Skeletal muscle satellite cell (primary cell): Measurements from ENCODE around the gene MFSD11.
"Not testable (repeated sequence)": the region's sequence is repeated elsewhere in the genome, so short reads cannot be mapped to it uniquely, and the experiment has no call there.

Experiments
- H3K27me3 ChIP-seq: 2 replicates; pipeline ENCODE4 v1.7.0; 2013; ENCODE audit warnings: low read length; ENCODE audit not compliant: control insufficient read depth, insufficient read depth
- H3K36me3 ChIP-seq: 2 replicates; pipeline ENCODE4 v1.7.0; 2013; ENCODE audit warnings: mild to moderate bottlenecking, control low read depth, low read length; ENCODE audit not compliant: insufficient read depth
- H3K4me1 ChIP-seq: 2 replicates; pipeline ENCODE4 v1.7.0; 2013; ENCODE audit warnings: low read length; ENCODE audit not compliant: control insufficient read depth, insufficient read depth
- H3K4me2 ChIP-seq: 2 replicates; pipeline ENCODE4 v1.7.0; 2013; ENCODE audit warnings: mild to moderate bottlenecking, low read length
- H3K4me3 ChIP-seq: 2 replicates; pipeline ENCODE4 v1.7.0; 2013; ENCODE audit warnings: low read length
- H3K9ac ChIP-seq: 2 replicates; pipeline ENCODE4 v1.7.0; 2013; ENCODE audit warnings: mild to moderate bottlenecking, low read depth, low read length, moderate library complexity
- H3K9me3 ChIP-seq: replicated peaks from 2 replicates; pipeline ENCODE4 v1.7.0; 2013; ENCODE audit warnings: mild to moderate bottlenecking, control low read depth, low read length

MFSD11 gene

GRCh38 chr17:76793775-76794174 is 55.9 kb downstream of the MFSD11 start:
- Histone ChIP-seq H3K4me2 (no peak overlapping the region), H3K9ac (no peak overlapping the region), H3K4me1 (peaks cover 15% of the 10 kb centered on the region), H3K4me3 (no peak overlapping the region), H3K9me3 (no peaks in the 10 kb centered on the region), H3K27me3 (no peaks in the 10 kb centered on the region), H3K36me3 (no peaks in the 10 kb centered on the region)

GRCh38 chr17:76796081-76796480 is 58.2 kb downstream of the MFSD11 start:
- Histone ChIP-seq H3K9ac (no peak overlapping the region), H3K9me3 (no peaks in the 10 kb centered on the region), H3K36me3 (no peaks in the 10 kb centered on the region), H3K4me1 (peaks cover 12% of the 10 kb centered on the region), H3K4me2 (no peak overlapping the region), H3K27me3 (no peaks in the 10 kb centered on the region), H3K4me3 (no peak overlapping the region)

GRCh38 chr17:76797241-76797840 is 59.4 kb downstream of the MFSD11 start:
- Histone ChIP-seq H3K4me2 (no peak overlapping the region), H3K4me3 (no peak overlapping the region), H3K9me3 (no peaks in the 10 kb centered on the region), H3K4me1 (peaks cover 4% of the 10 kb centered on the region), H3K36me3 (no peaks in the 10 kb centered on the region), H3K9ac (no peak overlapping the region), H3K27me3 (no peaks in the 10 kb centered on the region)

- Histone ChIP-seq H3K9me3 (no peaks in the 10 kb centered on the region), H3K27me3 (no peaks in the 10 kb centered on the region), H3K9ac (no peak overlapping the region), H3K4me2 (no peak overlapping the region), H3K4me1 (peaks cover 10% of the 10 kb centered on the region), H3K36me3 (no peaks in the 10 kb centered on the region), H3K4me3 (no peak overlapping the region)
These were observed 63.8 kb downstream of the MFSD11 start for GRCh38 chr17:76801706-76802105.

GRCh38 chr17:76805319-76805718 is 67.4 kb downstream of the MFSD11 start:
- Histone ChIP-seq H3K9me3 (no peaks in the 10 kb centered on the region), H3K36me3 (no peaks in the 10 kb centered on the region), H3K4me3 (no peak overlapping the region), H3K9ac (no peak overlapping the region), H3K27me3 (no peaks in the 10 kb centered on the region), H3K4me2 (no peak overlapping the region), H3K4me1 (peaks cover 6% of the 10 kb centered on the region)

GRCh38 chr17:76806151-76806550 is 68.2 kb downstream of the MFSD11 start:
- H3K9me3 ChIP-seq, H3K36me3 ChIP-seq, H3K4me3 ChIP-seq, H3K27me3 ChIP-seq, H3K4me1 ChIP-seq, H3K9ac ChIP-seq, H3K4me2 ChIP-seq: not testable (repeated sequence)

- H3K36me3 ChIP-seq, H3K9ac ChIP-seq, H3K4me1 ChIP-seq, H3K27me3 ChIP-seq, H3K9me3 ChIP-seq, H3K4me3 ChIP-seq, H3K4me2 ChIP-seq: not testable (repeated sequence)
These were observed 68.8 kb downstream of the MFSD11 start for GRCh38 chr17:76806767-76807166.

GRCh38 chr17:76808326-76808725 is 70.4 kb downstream of the MFSD11 start:
- Histone ChIP-seq H3K9ac (no peak overlapping the region), H3K4me3 (no peak overlapping the region), H3K36me3 (no peaks in the 10 kb centered on the region), H3K27me3 (no peaks in the 10 kb centered on the region), H3K4me1 (peaks cover 6% of the 10 kb centered on the region), H3K4me2 (no peak overlapping the region), H3K9me3 (no peaks in the 10 kb centered on the region)

- no peak overlapping the region for H3K9ac ChIP-seq
- H3K9me3 ChIP-seq, result no peaks in the 10 kb centered on the region
- H3K36me3 ChIP-seq, result no peaks in the 10 kb centered on the region
- H3K4me1 ChIP-seq, result no peaks in the 10 kb centered on the region
- H3K4me3 ChIP-seq, result no peak overlapping the region
- H3K4me2 ChIP-seq, result no peak overlapping the region
- peaks cover 6% of the 10 kb centered on the region for H3K27me3 ChIP-seq
These were observed 73.0 kb downstream of the MFSD11 start for GRCh38 chr17:76810956-76811355.

GRCh38 chr17:76811834-76812233 is 73.9 kb downstream of the MFSD11 start:
- H3K36me3 ChIP-seq, result no peaks in the 10 kb centered on the region

GRCh38 chr17:76812263-76812662 is 74.3 kb downstream of the MFSD11 start:
- H3K27me3 ChIP-seq, result peaks cover 6% of the 10 kb centered on the region
- H3K4me1 ChIP-seq, result no peaks in the 10 kb centered on the region
- no peaks in the 10 kb centered on the region for H3K36me3 ChIP-seq
- no peak overlapping the region for H3K9ac ChIP-seq
- H3K9me3 ChIP-seq, result no peaks in the 10 kb centered on the region
- H3K4me2 ChIP-seq, result no peak overlapping the region
- no peak overlapping the region for H3K4me3 ChIP-seq

More at GRCh38 chr17:76811834-76812233, 73.9 kb downstream of the MFSD11 start:
- no peak overlapping the region for H3K4me3 ChIP-seq
- no peak overlapping the region for H3K9ac ChIP-seq
- no peaks in the 10 kb centered on the region for H3K4me1 ChIP-seq
- H3K4me2 ChIP-seq, result no peak overlapping the region
- H3K9me3 ChIP-seq, result no peaks in the 10 kb centered on the region
- H3K27me3 ChIP-seq, result peaks cover 6% of the 10 kb centered on the region

- Histone ChIP-seq H3K4me1 (no peaks in the 10 kb centered on the region), H3K4me3 (no peak overlapping the region), H3K36me3 (no peaks in the 10 kb centered on the region), H3K9me3 (no peaks in the 10 kb centered on the region), H3K9ac (no peak overlapping the region), H3K27me3 (peaks cover 12% of the 10 kb centered on the region), H3K4me2 (no peak overlapping the region)
These were observed 75.0 kb downstream of the MFSD11 start for GRCh38 chr17:76812968-76813367.
